ENCODE measurements around the gene ATRIP.

- TF ChIP-seq CTCF (IDR thresholded peaks at IDR 0.05; ENCODE audit: low read length) (no peak), EZH2 (optimal IDR thresholded peaks at IDR 0.05; ENCODE audit: low read depth, low read length) (no peak)
These were observed 16.4 kb upstream of the ATRIP start, which contains the start of gene PLXNB1 for GRCh38 chr3:48429960-48430707.

Data from MM.1S (cell line).